ENCODE results near the gene PSEN1. TPM values are rescaled to one million over a fixed set of nuclear protein-coding genes. Genes with fewer than 3 reads are reported as not detected.
A peak's percentile ranks its signal among the peaks of the same experiment; 100 is the strongest.

The PSEN1 gene
- total and polyA plus RNA-seq, 12 donors = 13.2 to 33.7 (median 24.1) TPM

DNA sequence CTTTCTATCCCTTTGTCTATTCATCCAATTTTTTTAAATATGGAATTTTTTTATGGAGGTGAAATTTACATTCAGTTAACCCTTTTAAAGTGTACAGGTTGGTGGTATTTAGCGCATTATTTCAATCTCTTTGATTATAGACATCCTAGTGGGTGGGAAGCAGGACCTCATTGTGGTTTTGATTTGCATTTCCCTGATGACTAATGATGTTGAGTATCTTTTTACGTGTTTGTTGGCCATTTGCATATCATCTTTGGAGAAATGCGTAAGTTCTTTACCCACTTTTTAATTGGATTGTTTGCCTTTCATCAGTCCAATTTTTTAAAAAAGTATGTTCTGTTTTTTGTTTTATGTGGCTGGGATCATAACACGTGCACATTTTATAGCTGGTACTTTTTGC lies 121.8 kb downstream of the PSEN1 start:
- no peak overlapping the region for H3K27ac ChIP-seq
- 89 to 90% methylated on average over 4 of the region's 4 CpGs for WGBS, 2 donors
- no peak for ATAC-seq

DNA sequence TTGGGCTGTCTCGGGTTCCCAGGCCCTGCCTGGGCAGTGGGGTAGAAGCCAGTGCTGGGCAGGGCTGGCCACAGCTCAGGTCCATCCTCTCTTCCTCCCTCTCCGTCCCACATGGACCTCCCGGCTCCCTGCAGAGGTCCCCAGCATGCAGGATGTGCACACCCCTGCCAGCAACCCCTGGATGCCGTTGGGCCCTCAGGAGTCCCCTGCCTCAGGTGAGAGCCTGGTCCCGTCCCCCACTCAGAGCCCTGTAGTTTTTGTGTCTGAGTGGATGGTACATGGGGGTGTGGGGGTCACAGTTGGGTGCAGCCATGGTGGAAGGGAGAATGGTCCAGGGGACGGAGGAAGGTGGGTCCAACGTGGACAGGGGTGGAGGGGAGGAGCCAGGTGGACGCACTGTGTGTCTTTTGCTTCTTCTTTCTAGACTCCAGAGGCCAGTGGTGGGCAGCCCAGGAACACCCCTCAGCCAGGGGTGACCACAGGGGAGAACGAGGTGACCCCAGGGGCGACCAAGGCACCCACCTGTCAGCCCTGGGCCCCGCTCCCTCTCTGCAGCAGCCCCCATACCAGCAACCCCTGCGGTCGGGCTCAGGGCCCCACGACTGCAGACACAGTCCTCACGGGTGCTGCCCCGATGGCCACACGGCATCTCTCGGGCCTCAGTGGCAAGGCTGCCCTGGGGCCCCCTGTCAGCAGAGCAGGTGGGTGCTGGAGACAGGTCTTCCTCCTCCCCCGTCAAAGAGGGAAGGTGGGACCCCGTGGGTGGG lies 122.7 kb downstream of the PSEN1 start:
- no peaks in the 10 kb centered on the region for H3K9me3 ChIP-seq
- H3K27me3 ChIP-seq = peaks cover 0 to 3% (median 0%) of the 10 kb centered on the region in 7 donors
- no peaks in the 10 kb centered on the region for H3K4me1 ChIP-seq
- ATAC-seq = peak in 1 of 8 donors; percentile 4
- H3K4me3 ChIP-seq = no peak overlapping the region
- DNase-seq = no peak
- 85 to 90% methylated on average over 20 of the region's 20 CpGs for WGBS, 2 donors
- no peaks in the 10 kb centered on the region for H3K36me3 ChIP-seq
- intact Hi-C loops (cut with DNase I) = no loop called here
- no peak overlapping the region for H3K27ac ChIP-seq
- TF ChIP-seq, protein P1, sequence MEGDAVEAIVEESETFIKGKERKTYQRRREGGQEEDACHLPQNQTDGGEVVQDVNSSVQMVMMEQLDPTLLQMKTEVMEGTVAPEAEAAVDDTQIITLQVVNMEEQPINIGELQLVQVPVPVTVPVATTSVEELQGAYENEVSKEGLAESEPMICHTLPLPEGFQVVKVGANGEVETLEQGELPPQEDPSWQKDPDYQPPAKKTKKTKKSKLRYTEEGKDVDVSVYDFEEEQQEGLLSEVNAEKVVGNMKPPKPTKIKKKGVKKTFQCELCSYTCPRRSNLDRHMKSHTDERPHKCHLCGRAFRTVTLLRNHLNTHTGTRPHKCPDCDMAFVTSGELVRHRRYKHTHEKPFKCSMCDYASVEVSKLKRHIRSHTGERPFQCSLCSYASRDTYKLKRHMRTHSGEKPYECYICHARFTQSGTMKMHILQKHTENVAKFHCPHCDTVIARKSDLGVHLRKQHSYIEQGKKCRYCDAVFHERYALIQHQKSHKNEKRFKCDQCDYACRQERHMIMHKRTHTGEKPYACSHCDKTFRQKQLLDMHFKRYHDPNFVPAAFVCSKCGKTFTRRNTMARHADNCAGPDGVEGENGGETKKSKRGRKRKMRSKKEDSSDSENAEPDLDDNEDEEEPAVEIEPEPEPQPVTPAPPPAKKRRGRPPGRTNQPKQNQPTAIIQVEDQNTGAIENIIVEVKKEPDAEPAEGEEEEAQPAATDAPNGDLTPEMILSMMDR (IDR thresholded peaks at IDR 0.05) = no peak

More for the DNA sequence above, 121.8 kb downstream of the PSEN1 start:
- TF ChIP-seq, protein P1 (IDR thresholded peaks at IDR 0.05) = no peak
- Histone ChIP-seq H3K9me3 (no peaks in the 10 kb centered on the region), H3K36me3 (no peaks in the 10 kb centered on the region), H3K4me1 (no peaks in the 10 kb centered on the region), H3K27me3 (peaks cover 0 to 3% (median 0%) of the 10 kb centered on the region in 7 donors), H3K4me3 (no peak overlapping the region)
- no peak for DNase-seq
- intact Hi-C loops (cut with DNase I) = no loop called here

DNA sequence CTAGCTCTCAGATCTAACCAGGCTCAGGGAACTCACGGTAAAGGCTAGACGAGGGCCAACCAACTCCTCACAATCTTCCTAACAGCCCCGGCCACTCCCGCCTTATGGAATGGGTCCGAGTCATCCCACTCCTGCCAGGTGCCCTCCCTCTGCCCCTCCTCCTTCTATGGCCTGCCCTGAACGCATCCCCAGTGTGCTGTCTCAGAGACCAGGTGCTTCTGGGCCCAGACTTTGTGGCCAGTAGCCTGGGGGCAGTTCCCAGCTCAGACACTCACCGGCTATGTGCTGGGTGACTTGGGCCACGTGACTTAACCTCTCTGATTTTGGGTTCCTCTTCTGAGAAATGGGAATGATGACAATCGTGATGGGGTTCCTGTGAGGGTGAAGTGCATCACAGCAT lies 123.5 kb downstream of the PSEN1 start:
- WGBS, 2 donors = 83 to 88% methylated on average over 9 of the region's 9 CpGs
- Histone ChIP-seq H3K4me1 (no peaks in the 10 kb centered on the region), H3K4me3 (no peak overlapping the region), H3K9me3 (no peaks in the 10 kb centered on the region), H3K36me3 (no peaks in the 10 kb centered on the region), H3K27ac (no peak overlapping the region), H3K27me3 (peaks cover 0 to 3% (median 0%) of the 10 kb centered on the region in 7 donors)
- no peak for DNase-seq
- TF ChIP-seq, protein P1 (IDR thresholded peaks at IDR 0.05) = no peak
- ATAC-seq = no peak
- intact Hi-C loops (cut with DNase I) = no loop called here

DNA sequence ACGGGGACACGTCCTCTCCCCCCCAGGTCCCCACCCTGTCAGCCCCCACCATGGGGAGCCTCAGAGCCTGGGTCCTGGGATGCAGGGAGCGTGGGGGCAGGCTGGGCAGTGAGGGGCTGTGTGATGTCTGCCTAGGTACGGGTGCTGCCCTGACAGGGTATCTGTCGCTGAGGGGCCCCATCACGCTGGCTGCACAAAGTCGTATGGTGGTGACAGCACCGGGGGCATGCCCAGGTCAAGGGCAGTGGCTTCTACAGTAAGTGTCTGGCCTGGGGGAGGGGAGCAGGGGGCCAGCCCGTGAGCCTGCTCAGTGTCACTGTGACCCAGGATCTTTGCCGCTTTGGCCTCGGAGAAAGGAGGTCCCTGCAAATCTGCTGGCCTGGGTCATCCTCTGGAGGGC lies 124.3 kb downstream of the PSEN1 start:
- DNase-seq (no peak), ATAC-seq (peak in 1 of 8 donors; percentile 6)
- TF ChIP-seq, protein P1 (IDR thresholded peaks at IDR 0.05) = no peak
- H3K4me1 ChIP-seq = no peaks in the 10 kb centered on the region
- intact Hi-C loops (cut with DNase I) = no loop called here
- no peaks in the 10 kb centered on the region for H3K36me3 ChIP-seq
- H3K27ac ChIP-seq = no peak overlapping the region
- peaks cover 0 to 3% (median 0%) of the 10 kb centered on the region in 7 donors for H3K27me3 ChIP-seq
- H3K9me3 ChIP-seq = no peaks in the 10 kb centered on the region
- H3K4me3 ChIP-seq = no peak overlapping the region
- WGBS, 2 donors = 50 to 61% methylated on average over 11 of the region's 11 CpGs
